ENCODE measurements around the gene NOC2L. TPM values are rescaled to one million over a fixed set of nuclear protein-coding genes. Genes with fewer than 3 reads are reported as not detected.

Gene NOC2L
- total RNA-seq, 2 donors from 2014 or later: 72.7 to 90.0 TPM

DNA sequence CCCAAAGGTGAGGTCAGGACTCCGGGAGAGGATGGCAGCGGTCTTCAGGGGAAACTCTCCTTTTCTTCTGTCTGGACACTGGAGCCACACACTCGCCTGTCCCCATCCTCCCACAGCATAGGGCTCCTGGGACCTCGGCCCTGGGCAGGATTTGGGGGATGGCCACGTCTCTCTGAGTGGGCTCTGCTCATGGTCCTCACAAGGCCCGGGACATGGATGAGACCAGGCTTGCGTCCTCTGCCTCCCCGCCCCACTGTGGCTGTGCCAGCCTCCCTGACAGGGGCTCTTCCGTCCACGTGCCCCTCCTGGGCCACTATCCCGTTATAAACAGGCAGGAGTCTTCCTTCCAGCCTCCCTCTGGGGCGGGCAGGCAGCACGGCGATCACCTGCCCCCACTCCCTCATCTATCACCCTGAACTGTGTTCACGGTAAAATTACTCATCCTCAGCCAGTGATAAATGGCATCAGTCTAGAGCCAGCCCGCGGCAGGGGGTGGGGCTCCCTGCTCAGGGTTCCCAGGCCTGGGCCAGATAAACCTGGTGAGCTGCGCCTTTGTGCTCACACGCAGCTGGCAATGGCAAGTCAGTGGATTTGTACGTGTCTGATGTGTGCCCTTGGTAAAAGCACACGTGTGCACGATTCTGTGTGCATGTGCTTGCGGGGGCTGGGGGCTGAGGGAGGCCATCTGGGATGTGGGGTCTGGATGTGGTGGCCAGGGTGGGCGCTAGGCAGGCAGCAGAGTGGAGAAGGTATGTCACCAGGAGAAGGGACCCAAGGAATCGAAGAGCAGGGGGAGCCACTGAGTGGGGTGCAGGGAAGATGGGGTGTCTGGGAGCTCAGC is 48.0 kb downstream of the NOC2L start:
- peaks cover 8% of the 10 kb centered on the region for H3K4me1 Mint-ChIP-seq (ENCODE audit: low read depth)
- ATAC-seq (replicated peaks in 1 of 2): peak; percentile 57 to 60

GRCh38 chr1:910311-910880 is 48.7 kb downstream of the NOC2L start:
- H3K4me3 Mint-ChIP-seq: no peak overlapping the region
- H3K27me3 Mint-ChIP-seq (ENCODE audit: low read depth): peaks cover 58% of the 10 kb centered on the region
- DNase-seq: no peak
- no peak overlapping the region for H3K27ac Mint-ChIP-seq
- no peak for ATAC-seq (replicated peaks in 1 of 2)
- H3K9me3 Mint-ChIP-seq: no peaks in the 10 kb centered on the region
- H3K36me3 Mint-ChIP-seq (ENCODE audit: insufficient read depth in 2 of 2): no peaks in the 10 kb centered on the region
- peaks cover 10% of the 10 kb centered on the region for H3K4me1 Mint-ChIP-seq (ENCODE audit: low read depth)

More for the DNA sequence above, 48.0 kb downstream of the NOC2L start:
- Mint-ChIP-seq H3K36me3 (ENCODE audit: insufficient read depth in 2 of 2) (no peaks in the 10 kb centered on the region), H3K27ac (no peak overlapping the region), H3K27me3 (ENCODE audit: low read depth) (peaks cover 51% of the 10 kb centered on the region), H3K4me3 (no peak overlapping the region), H3K9me3 (no peaks in the 10 kb centered on the region)
- DNase-seq: peak in 1 of 2 donors; percentile 16

- H3K27ac Mint-ChIP-seq: no peak overlapping the region
- no peak overlapping the region for H3K4me3 Mint-ChIP-seq
- H3K36me3 Mint-ChIP-seq (ENCODE audit: insufficient read depth in 2 of 2): no peaks in the 10 kb centered on the region
- DNase-seq: no peak
- H3K4me1 Mint-ChIP-seq (ENCODE audit: low read depth): peaks cover 13% of the 10 kb centered on the region
- H3K9me3 Mint-ChIP-seq: no peaks in the 10 kb centered on the region
- ATAC-seq (replicated peaks in 1 of 2): no peak
- peaks cover 62% of the 10 kb centered on the region for H3K27me3 Mint-ChIP-seq (ENCODE audit: low read depth)
Observed at GRCh38 chr1:909861-910310, 49.2 kb downstream of the NOC2L start.

DNA sequence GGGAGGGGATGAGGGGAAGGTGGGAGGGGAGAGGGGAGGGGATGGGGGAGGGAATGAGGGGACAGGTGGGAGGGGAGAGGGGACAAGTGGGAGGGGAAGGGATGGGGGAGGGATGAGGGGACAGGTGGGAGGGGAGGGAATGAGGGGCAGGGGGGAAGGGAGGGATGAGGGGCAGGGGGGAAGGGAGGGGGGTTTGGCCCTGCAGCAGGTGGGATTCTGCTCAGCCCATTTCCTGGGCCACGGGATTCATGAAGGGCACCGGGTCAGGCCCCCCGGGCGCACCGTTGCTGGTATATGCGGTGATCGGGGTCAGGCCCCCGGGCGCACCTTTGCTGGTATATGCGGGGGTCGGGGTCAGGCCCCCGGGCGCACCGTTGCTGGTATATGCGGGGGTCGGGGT is 50.4 kb downstream of the NOC2L start:
- H3K9me3 Mint-ChIP-seq: no peaks in the 10 kb centered on the region
- H3K4me1 Mint-ChIP-seq (ENCODE audit: low read depth): peaks cover 13% of the 10 kb centered on the region
- no peak for DNase-seq
- no peak for ATAC-seq (replicated peaks in 1 of 2)
- H3K4me3 Mint-ChIP-seq: no peak overlapping the region
- no peaks in the 10 kb centered on the region for H3K36me3 Mint-ChIP-seq (ENCODE audit: insufficient read depth in 2 of 2)
- peaks cover 62% of the 10 kb centered on the region for H3K27me3 Mint-ChIP-seq (ENCODE audit: low read depth)
- no peak overlapping the region for H3K27ac Mint-ChIP-seq

DNA sequence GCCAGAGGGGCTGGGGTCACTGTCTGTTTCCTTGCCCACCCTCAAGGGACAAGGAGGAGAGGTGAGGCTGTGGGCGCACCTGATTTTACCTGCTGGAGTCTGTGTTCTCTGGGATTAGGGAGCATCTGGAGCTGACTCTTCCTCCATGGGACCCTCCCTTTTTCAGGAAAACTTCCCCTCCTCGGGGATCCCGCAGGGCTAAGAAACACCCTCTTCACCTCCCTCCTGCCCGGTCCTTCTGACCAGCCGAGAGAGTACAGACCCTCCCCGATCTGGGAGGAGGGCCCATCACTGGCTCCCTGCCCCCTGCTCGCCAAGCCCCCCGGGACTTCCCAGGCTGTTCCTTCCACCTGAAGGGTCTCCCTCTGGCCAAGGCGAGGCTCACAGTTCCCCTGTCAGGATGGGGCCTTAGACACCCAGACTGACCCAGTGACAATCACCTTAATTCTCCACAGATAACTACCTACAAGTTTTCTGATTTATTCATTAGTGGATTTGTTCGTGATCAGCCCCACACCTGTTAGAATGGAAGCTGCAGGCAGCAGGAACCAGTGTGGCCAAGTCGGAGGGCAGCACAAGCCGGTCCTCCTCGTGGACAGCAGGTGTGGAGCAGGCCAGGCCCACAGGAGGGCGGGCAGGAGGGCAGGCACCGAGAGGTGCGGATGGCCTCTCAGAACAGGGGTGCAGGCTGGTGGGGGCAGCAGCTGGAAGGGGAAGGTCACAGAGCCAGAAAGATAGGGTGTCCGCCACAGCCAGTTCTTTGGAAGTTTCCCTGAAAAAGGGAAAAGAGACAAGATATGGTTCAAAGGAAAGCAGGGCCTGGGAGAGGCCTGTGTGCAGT is 51.2 kb downstream of the NOC2L start:
- no peak for DNase-seq
- peaks cover 59% of the 10 kb centered on the region for H3K27me3 Mint-ChIP-seq (ENCODE audit: low read depth)
- no peak for ATAC-seq (replicated peaks in 1 of 2)

GRCh38 chr1:906600-907420 is 52.2 kb downstream of the NOC2L start:
- no peak overlapping the region for H3K27ac Mint-ChIP-seq
- DNase-seq: peak in 1 of 2 donors; percentile 36
- H3K27me3 Mint-ChIP-seq (ENCODE audit: low read depth): peaks cover 49% of the 10 kb centered on the region
- H3K9me3 Mint-ChIP-seq: no peaks in the 10 kb centered on the region
- ATAC-seq (replicated peaks in 1 of 2): peak; percentile 37 to 45
- H3K4me1 Mint-ChIP-seq (ENCODE audit: low read depth): peaks cover 5% of the 10 kb centered on the region
- H3K4me3 Mint-ChIP-seq: peak overlapping the region in 1 of 2 donors; percentile 18
- H3K36me3 Mint-ChIP-seq (ENCODE audit: insufficient read depth in 2 of 2): no peaks in the 10 kb centered on the region

More for the DNA sequence above, 51.2 kb downstream of the NOC2L start:
- no peak overlapping the region for H3K27ac Mint-ChIP-seq
- H3K36me3 Mint-ChIP-seq (ENCODE audit: insufficient read depth in 2 of 2): no peaks in the 10 kb centered on the region
- H3K4me3 Mint-ChIP-seq: no peak overlapping the region
- H3K4me1 Mint-ChIP-seq (ENCODE audit: low read depth): peaks cover 12% of the 10 kb centered on the region
- no peaks in the 10 kb centered on the region for H3K9me3 Mint-ChIP-seq

DNA sequence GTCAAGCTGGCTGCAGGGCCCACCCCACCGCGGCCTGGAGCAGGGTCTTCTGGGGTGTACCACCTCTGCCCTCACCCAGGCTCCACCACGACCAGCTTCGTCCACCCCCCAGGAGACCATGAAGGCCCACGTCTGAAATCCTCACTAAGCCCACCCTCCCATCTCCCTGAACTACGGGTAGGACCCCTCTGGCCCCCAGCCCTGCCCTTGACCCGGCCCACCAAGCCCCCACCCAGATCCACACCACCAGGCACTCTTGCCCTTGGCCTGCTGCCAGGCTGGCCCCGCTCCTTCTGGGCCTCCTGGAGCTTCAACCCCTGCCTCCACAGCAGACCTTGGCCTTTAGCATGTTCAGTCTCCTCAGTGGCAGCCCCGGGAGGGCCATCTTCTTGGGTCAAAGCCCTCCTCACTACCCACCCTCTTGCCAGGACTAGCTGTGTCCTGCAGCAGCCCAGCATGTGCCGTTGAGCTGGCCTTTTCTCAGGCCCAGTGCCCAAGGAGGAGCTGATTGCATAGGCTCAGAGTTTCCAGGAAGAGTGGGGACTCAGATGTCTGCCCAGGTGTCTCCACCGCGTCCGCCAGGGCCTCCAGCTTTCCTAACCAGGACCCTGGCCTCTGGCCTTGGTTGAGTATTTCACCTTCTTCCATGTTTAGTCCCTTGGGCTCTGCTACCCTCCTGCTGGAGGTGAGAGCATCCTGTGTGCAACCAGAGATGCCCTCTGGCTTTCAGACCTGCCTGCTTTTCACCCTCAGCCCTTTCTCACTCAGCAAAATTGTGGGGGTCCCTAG is 53.1 kb downstream of the NOC2L start:
- no peaks in the 10 kb centered on the region for H3K36me3 Mint-ChIP-seq (ENCODE audit: insufficient read depth in 2 of 2)
- ATAC-seq (replicated peaks in 1 of 2) (no peak), DNase-seq (no peak)
- peaks cover 5% of the 10 kb centered on the region for H3K4me1 Mint-ChIP-seq (ENCODE audit: low read depth)
- H3K4me3 Mint-ChIP-seq: peak overlapping the region in 1 of 2 donors; percentile 18
- H3K27me3 Mint-ChIP-seq (ENCODE audit: low read depth): peaks cover 42% of the 10 kb centered on the region
- no peak overlapping the region for H3K27ac Mint-ChIP-seq
- no peaks in the 10 kb centered on the region for H3K9me3 Mint-ChIP-seq

- peak; percentile 8 for ATAC-seq (replicated peaks in 1 of 2)
Observed at GRCh38 chr1:905071-905749, 53.8 kb downstream of the NOC2L start.

DNA sequence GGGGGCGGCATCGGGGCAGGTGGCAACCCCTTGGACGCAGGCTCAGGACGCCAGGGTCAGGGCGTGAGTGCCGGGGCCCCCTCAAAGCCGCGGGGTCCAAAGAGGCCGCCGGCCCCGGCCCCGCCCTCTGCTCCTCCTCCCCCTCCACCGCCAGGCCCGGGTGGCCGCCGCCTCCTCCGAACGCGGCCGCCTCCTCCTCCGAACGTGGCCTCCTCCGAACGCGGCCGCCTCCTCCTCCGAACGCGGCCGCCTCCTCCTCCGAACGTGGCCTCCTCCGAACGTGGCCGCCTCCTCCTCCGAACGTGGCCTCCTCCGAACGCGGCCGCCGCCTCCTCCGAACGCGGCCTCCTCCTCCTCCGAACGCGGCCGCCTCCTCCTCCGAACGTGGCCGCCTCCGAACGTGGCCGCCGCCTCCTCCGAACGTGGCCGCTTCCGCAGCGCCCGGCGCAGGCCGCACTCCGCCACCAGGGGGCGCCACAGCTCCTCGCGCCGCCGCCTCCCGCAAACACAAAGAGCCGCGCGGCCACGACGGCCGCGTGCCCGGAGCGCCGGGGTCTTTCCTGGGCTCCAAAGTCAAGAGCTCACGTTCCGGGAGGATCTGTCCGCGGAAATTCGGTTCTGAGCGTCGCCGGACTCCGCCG is 54.6 kb downstream of the NOC2L start:
- Mint-ChIP-seq H3K36me3 (ENCODE audit: insufficient read depth in 2 of 2) (no peaks in the 10 kb centered on the region), H3K27ac (no peak overlapping the region), H3K27me3 (ENCODE audit: low read depth) (peaks cover 47% of the 10 kb centered on the region), H3K9me3 (no peaks in the 10 kb centered on the region), H3K4me3 (peak overlapping the region; percentile 74 to 76), H3K4me1 (ENCODE audit: low read depth) (peaks cover 5% of the 10 kb centered on the region)
- DNase-seq (peak; percentile 85 to 91), ATAC-seq (replicated peaks in 1 of 2) (peak; percentile 90 to 91)

More at GRCh38 chr1:905071-905749, 53.8 kb downstream of the NOC2L start:
- peak overlapping the region; percentile 70 to 76 for H3K4me3 Mint-ChIP-seq
- no peaks in the 10 kb centered on the region for H3K36me3 Mint-ChIP-seq (ENCODE audit: insufficient read depth in 2 of 2)
- H3K9me3 Mint-ChIP-seq: no peaks in the 10 kb centered on the region
- H3K27me3 Mint-ChIP-seq (ENCODE audit: low read depth): peaks cover 44% of the 10 kb centered on the region
- H3K27ac Mint-ChIP-seq: no peak overlapping the region
- no peak for DNase-seq
- peaks cover 5% of the 10 kb centered on the region for H3K4me1 Mint-ChIP-seq (ENCODE audit: low read depth)

DNA sequence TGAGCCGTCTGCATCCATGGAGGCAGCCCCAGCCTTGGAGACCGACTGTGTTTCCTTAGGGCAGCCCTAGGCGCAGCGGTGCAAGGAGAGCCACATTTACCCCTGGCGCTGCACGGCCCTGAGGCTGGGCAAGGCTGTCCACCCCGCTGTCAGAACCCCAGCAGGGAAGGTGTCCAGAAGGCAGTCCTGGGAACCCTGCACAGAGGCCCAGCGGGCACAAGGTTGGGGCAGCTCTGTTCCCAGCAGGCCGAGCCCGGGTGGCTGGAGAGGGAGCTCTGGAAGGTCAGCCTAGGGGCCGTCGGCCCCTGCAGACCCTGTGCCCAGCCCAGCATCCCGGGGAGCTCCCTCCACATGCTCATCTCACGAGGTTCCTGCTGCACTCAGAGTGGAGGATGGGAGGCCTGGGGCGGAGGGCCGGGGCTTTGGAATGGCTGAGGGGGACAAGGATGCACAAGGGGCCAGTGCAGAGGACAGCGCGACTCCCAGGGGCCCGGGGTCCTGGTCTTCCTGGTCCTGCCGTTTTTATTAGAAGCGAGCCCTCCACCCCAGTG is 55.3 kb downstream of the NOC2L start:
- H3K27me3 Mint-ChIP-seq (ENCODE audit: low read depth): peaks cover 48% of the 10 kb centered on the region
- H3K9me3 Mint-ChIP-seq: no peaks in the 10 kb centered on the region

GRCh38 chr1:903305-903704 is 55.8 kb downstream of the NOC2L start:
- Mint-ChIP-seq H3K4me3 (peak overlapping the region; percentile 34 to 62), H3K4me1 (ENCODE audit: low read depth) (peaks cover 11% of the 10 kb centered on the region), H3K27ac (no peak overlapping the region), H3K36me3 (ENCODE audit: insufficient read depth in 2 of 2) (peaks cover 0 to 2% of the 10 kb centered on the region in 2 donors), H3K9me3 (peaks cover 0 to 4% of the 10 kb centered on the region in 2 donors), H3K27me3 (ENCODE audit: low read depth) (peaks cover 52% of the 10 kb centered on the region)
- no peak for ATAC-seq (replicated peaks in 1 of 2)
- DNase-seq: no peak

More for the DNA sequence above, 55.3 kb downstream of the NOC2L start:
- DNase-seq (no peak), ATAC-seq (replicated peaks in 1 of 2) (no peak)
- Mint-ChIP-seq H3K4me3 (peak overlapping the region; percentile 43 to 62), H3K36me3 (ENCODE audit: insufficient read depth in 2 of 2) (no peaks in the 10 kb centered on the region), H3K4me1 (ENCODE audit: low read depth) (peaks cover 6% of the 10 kb centered on the region), H3K27ac (no peak overlapping the region)
